Measurements from ENCODE around the gene NFKBIL1. TPM values are rescaled to one million over a fixed set of nuclear protein-coding genes. Genes with fewer than 3 reads are reported as not detected.

The NFKBIL1 gene
- total and polyA plus RNA-seq, 9 of the 15 experiments (the other 6 are each of a cell fraction or from before 2014, with no cell fraction given), result 0.49 to 33.1 (median 7.6) TPM

DNA sequence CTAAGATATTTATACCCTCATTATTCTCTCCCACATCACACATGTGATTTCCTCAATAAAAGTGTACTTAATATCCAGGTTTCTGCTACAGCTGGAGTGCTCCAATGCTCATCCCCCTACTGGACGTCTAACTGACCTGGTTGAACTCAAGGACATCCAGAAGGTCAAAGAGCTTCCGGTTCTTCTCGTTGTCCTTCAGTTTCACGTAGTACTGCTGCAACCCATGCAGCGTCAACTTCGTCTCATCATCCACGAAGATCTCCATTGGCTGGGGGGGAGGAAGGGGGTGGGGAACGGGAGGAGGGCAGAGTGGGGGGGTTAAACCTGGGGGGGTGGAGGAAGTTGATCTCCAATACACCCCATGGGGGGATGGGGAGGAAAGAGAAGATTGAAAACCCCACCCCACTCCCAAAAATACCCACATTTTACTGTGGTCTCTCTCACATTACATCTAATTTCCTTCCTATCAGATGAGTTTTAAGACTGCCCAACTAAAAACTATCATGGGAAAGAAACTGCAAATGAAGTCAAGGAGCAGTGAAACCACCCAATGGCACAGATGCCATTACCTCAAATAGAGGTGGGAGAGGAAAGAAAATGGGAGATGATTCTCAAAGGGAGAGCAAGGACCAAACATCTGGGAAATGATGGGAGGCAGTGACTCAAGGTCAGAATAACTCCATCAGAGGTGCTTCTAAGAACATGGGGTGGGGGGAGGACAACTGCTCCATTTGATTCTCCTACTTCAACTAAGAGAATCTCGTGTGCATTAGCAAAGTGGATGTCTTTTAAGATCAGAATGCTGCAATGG lies 14.6 kb upstream of the NFKBIL1 start (continued):
- TF ChIP-seq, protein P1, sequence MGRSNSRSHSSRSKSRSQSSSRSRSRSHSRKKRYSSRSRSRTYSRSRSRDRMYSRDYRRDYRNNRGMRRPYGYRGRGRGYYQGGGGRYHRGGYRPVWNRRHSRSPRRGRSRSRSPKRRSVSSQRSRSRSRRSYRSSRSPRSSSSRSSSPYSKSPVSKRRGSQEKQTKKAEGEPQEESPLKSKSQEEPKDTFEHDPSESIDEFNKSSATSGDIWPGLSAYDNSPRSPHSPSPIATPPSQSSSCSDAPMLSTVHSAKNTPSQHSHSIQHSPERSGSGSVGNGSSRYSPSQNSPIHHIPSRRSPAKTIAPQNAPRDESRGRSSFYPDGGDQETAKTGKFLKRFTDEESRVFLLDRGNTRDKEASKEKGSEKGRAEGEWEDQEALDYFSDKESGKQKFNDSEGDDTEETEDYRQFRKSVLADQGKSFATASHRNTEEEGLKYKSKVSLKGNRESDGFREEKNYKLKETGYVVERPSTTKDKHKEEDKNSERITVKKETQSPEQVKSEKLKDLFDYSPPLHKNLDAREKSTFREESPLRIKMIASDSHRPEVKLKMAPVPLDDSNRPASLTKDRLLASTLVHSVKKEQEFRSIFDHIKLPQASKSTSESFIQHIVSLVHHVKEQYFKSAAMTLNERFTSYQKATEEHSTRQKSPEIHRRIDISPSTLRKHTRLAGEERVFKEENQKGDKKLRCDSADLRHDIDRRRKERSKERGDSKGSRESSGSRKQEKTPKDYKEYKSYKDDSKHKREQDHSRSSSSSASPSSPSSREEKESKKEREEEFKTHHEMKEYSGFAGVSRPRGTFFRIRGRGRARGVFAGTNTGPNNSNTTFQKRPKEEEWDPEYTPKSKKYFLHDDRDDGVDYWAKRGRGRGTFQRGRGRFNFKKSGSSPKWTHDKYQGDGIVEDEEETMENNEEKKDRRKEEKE (IDR thresholded peaks at IDR 0.05; ENCODE audit: borderline replicate concordance in 1 of 2, control insufficient read depth in 1 of 2, low read depth in 2 of 2, low read length in 1 of 2), result 0 out of 4 replicates have a peak, but pooled peaks of 1 of the 2 experiments have one; percentile 23
- TF ChIP-seq, protein P2, sequence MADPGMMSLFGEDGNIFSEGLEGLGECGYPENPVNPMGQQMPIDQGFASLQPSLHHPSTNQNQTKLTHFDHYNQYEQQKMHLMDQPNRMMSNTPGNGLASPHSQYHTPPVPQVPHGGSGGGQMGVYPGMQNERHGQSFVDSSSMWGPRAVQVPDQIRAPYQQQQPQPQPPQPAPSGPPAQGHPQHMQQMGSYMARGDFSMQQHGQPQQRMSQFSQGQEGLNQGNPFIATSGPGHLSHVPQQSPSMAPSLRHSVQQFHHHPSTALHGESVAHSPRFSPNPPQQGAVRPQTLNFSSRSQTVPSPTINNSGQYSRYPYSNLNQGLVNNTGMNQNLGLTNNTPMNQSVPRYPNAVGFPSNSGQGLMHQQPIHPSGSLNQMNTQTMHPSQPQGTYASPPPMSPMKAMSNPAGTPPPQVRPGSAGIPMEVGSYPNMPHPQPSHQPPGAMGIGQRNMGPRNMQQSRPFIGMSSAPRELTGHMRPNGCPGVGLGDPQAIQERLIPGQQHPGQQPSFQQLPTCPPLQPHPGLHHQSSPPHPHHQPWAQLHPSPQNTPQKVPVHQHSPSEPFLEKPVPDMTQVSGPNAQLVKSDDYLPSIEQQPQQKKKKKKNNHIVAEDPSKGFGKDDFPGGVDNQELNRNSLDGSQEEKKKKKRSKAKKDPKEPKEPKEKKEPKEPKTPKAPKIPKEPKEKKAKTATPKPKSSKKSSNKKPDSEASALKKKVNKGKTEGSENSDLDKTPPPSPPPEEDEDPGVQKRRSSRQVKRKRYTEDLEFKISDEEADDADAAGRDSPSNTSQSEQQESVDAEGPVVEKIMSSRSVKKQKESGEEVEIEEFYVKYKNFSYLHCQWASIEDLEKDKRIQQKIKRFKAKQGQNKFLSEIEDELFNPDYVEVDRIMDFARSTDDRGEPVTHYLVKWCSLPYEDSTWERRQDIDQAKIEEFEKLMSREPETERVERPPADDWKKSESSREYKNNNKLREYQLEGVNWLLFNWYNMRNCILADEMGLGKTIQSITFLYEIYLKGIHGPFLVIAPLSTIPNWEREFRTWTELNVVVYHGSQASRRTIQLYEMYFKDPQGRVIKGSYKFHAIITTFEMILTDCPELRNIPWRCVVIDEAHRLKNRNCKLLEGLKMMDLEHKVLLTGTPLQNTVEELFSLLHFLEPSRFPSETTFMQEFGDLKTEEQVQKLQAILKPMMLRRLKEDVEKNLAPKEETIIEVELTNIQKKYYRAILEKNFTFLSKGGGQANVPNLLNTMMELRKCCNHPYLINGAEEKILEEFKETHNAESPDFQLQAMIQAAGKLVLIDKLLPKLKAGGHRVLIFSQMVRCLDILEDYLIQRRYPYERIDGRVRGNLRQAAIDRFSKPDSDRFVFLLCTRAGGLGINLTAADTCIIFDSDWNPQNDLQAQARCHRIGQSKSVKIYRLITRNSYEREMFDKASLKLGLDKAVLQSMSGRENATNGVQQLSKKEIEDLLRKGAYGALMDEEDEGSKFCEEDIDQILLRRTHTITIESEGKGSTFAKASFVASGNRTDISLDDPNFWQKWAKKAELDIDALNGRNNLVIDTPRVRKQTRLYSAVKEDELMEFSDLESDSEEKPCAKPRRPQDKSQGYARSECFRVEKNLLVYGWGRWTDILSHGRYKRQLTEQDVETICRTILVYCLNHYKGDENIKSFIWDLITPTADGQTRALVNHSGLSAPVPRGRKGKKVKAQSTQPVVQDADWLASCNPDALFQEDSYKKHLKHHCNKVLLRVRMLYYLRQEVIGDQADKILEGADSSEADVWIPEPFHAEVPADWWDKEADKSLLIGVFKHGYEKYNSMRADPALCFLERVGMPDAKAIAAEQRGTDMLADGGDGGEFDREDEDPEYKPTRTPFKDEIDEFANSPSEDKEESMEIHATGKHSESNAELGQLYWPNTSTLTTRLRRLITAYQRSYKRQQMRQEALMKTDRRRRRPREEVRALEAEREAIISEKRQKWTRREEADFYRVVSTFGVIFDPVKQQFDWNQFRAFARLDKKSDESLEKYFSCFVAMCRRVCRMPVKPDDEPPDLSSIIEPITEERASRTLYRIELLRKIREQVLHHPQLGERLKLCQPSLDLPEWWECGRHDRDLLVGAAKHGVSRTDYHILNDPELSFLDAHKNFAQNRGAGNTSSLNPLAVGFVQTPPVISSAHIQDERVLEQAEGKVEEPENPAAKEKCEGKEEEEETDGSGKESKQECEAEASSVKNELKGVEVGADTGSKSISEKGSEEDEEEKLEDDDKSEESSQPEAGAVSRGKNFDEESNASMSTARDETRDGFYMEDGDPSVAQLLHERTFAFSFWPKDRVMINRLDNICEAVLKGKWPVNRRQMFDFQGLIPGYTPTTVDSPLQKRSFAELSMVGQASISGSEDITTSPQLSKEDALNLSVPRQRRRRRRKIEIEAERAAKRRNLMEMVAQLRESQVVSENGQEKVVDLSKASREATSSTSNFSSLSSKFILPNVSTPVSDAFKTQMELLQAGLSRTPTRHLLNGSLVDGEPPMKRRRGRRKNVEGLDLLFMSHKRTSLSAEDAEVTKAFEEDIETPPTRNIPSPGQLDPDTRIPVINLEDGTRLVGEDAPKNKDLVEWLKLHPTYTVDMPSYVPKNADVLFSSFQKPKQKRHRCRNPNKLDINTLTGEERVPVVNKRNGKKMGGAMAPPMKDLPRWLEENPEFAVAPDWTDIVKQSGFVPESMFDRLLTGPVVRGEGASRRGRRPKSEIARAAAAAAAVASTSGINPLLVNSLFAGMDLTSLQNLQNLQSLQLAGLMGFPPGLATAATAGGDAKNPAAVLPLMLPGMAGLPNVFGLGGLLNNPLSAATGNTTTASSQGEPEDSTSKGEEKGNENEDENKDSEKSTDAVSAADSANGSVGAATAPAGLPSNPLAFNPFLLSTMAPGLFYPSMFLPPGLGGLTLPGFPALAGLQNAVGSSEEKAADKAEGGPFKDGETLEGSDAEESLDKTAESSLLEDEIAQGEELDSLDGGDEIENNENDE (IDR thresholded peaks at IDR 0.05; ENCODE audit: low read depth, low read length), result no peak
- TF ChIP-seq, protein P3, sequence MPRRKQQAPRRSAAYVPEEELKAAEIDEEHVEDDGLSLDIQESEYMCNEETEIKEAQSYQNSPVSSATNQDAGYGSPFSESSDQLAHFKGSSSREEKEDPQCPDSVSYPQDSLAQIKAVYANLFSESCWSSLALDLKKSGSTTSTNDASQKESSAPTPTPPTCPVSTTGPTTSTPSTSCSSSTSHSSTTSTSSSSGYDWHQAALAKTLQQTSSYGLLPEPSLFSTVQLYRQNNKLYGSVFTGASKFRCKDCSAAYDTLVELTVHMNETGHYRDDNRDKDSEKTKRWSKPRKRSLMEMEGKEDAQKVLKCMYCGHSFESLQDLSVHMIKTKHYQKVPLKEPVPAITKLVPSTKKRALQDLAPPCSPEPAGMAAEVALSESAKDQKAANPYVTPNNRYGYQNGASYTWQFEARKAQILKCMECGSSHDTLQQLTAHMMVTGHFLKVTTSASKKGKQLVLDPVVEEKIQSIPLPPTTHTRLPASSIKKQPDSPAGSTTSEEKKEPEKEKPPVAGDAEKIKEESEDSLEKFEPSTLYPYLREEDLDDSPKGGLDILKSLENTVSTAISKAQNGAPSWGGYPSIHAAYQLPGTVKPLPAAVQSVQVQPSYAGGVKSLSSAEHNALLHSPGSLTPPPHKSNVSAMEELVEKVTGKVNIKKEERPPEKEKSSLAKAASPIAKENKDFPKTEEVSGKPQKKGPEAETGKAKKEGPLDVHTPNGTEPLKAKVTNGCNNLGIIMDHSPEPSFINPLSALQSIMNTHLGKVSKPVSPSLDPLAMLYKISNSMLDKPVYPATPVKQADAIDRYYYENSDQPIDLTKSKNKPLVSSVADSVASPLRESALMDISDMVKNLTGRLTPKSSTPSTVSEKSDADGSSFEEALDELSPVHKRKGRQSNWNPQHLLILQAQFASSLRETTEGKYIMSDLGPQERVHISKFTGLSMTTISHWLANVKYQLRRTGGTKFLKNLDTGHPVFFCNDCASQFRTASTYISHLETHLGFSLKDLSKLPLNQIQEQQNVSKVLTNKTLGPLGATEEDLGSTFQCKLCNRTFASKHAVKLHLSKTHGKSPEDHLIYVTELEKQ (CRISPR knock-in tag; IDR thresholded peaks at IDR 0.05), result no peak
- TF ChIP-seq ETV1 (tag; conservative IDR thresholded peaks at IDR 0.05; ENCODE audit: low read depth), result 0 out of 2 replicates have a peak, but pooled peaks have one; percentile 16
- TF ChIP-seq, protein P4, sequence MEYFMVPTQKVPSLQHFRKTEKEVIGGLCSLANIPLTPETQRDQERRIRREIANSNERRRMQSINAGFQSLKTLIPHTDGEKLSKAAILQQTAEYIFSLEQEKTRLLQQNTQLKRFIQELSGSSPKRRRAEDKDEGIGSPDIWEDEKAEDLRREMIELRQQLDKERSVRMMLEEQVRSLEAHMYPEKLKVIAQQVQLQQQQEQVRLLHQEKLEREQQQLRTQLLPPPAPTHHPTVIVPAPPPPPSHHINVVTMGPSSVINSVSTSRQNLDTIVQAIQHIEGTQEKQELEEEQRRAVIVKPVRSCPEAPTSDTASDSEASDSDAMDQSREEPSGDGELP (CRISPR knock-in tag; IDR thresholded peaks at IDR 0.05; ENCODE audit: borderline replicate concordance), result no peak
